Measurements from ENCODE around the gene FREY1.

The FREY1 gene

GRCh38 chr11:45927684-45928413 is 20.8 kb upstream of the FREY1 start:
- no peak for DNase-seq

GRCh38 chr11:45927332-45927683 is 20.2 kb upstream of the FREY1 start:
- no peak for DNase-seq

GRCh38 chr11:45926536-45927331 is 19.7 kb upstream of the FREY1 start:
- DNase-seq, result no peak

GRCh38 chr11:45926001-45926401 is 18.9 kb upstream of the FREY1 start:
- DNase-seq, result no peak

GRCh38 chr11:45925550-45925949 is 18.5 kb upstream of the FREY1 start:
- DNase-seq, result no peak

GRCh38 chr11:45924927-45925326 is 17.9 kb upstream of the FREY1 start:
- DNase-seq, result no peak

GRCh38 chr11:45924036-45924915 is 17.2 kb upstream of the FREY1 start:
- DNase-seq, result no peak

GRCh38 chr11:45922425-45923082 is 15.5 kb upstream of the FREY1 start, which contains the start of gene LARGE2:
TSS of gene LARGE2 (plus strand) at chr11:45922656. CDS start at chr11:45922883, 227 bp downstream.
- DNase-seq, result no peak

- no peak for DNase-seq
Measured at GRCh38 chr11:45921561-45922424, 14.7 kb upstream of the FREY1 start.

GRCh38 chr11:45920531-45921477 is 13.7 kb upstream of the FREY1 start:
- DNase-seq, result no peak

GRCh38 chr11:45919806-45920530 is 12.9 kb upstream of the FREY1 start:
- DNase-seq, result no peak

GRCh38 chr11:45918962-45919675 is 12.0 kb upstream of the FREY1 start:
- no peak for DNase-seq

- DNase-seq, result peak; percentile 73
Measured at GRCh38 chr11:45918331-45918941, 11.4 kb upstream of the FREY1 start.

- DNase-seq, result peak; percentile 98
Measured at GRCh38 chr11:45917623-45918330, 10.7 kb upstream of the FREY1 start, which contains the start of gene PEX16. TSS of gene PEX16 (minus strand) at chr11:45917877. CDS start at chr11:45917811, 66 bp downstream.

- no peak for DNase-seq
Measured at GRCh38 chr11:45917286-45917622, 10.2 kb upstream of the FREY1 start.

GRCh38 chr11:45915446-45915845 is 8.4 kb upstream of the FREY1 start:
- DNase-seq, result no peak

GRCh38 chr11:45913942-45914635 is 7.0 kb upstream of the FREY1 start:
- DNase-seq, result no peak

Data from activated CD4-positive, alpha-beta T cell treated with anti-CD3 and anti-CD28 coated beads, Interleukin-2, amount 50 U/mL, for 16 hours (primary cell).